ENCODE measurements around the gene HAUS2. TPM values are rescaled to one million over a fixed set of nuclear protein-coding genes. Genes with fewer than 3 reads are reported as not detected.

HAUS2 gene
- total RNA-seq, 3 donors from 2014 or later (not counting 1 experiment from before 2014, with no cell fraction given) = 24.9 to 26.2 (median 26.1) TPM

GRCh38 chr15:42611532-42611931, 62.9 kb downstream of the HAUS2 start:
- no CpG with 5 or more reads among the region's 1 CpG for WGBS (ENCODE audit: insufficient coverage)
- no peak for DNase-seq
- Mint-ChIP-seq H3K4me1 (peaks cover 18 to 19% of the 10 kb centered on the region in 2 donors), H3K9me3 (no peaks in the 10 kb centered on the region), H3K36me3 (no peaks in the 10 kb centered on the region), H3K27me3 (ENCODE audit: low read depth in 2 of 2) (no peaks in the 10 kb centered on the region), H3K4me3 (no peak overlapping the region), H3K27ac (no peak overlapping the region)
- Histone ChIP-seq H3K4me3 (ENCODE audit: low read length) (no peak overlapping the region), H3K4me1 (ENCODE audit: control insufficient read depth, insufficient read depth, low read length) (peaks cover 26% of the 10 kb centered on the region), H3K36me3 (ENCODE audit: control insufficient read depth, insufficient read depth, low read length) (no peaks in the 10 kb centered on the region), H3K9me3 (ENCODE audit: control insufficient read depth, insufficient read depth, low read length) (no peaks in the 10 kb centered on the region), H3K27me3 (ENCODE audit: control insufficient read depth, insufficient read depth, low read length) (no peaks in the 10 kb centered on the region), H3K27ac (ENCODE audit: low read length) (no peak overlapping the region)
- intact Hi-C loops (cut with micrococcal nuclease) = no loop called here
- no peak for TF ChIP-seq CTCF (IDR thresholded peaks at IDR 0.05)
- no peak for ATAC-seq

GRCh38 chr15:42612367-42612912, 63.8 kb downstream of the HAUS2 start:
- peaks cover 18 to 19% of the 10 kb centered on the region in 2 donors for H3K4me1 Mint-ChIP-seq
- intact Hi-C loops (cut with micrococcal nuclease) = no loop called here
- H3K36me3 Mint-ChIP-seq = no peaks in the 10 kb centered on the region
- no peak overlapping the region for H3K27ac Mint-ChIP-seq
- Histone ChIP-seq H3K27ac (ENCODE audit: low read length) (no peak overlapping the region), H3K4me3 (ENCODE audit: low read length) (no peak overlapping the region), H3K27me3 (ENCODE audit: control insufficient read depth, insufficient read depth, low read length) (no peaks in the 10 kb centered on the region), H3K9me3 (ENCODE audit: control insufficient read depth, insufficient read depth, low read length) (no peaks in the 10 kb centered on the region), H3K36me3 (ENCODE audit: control insufficient read depth, insufficient read depth, low read length) (no peaks in the 10 kb centered on the region), H3K4me1 (ENCODE audit: control insufficient read depth, insufficient read depth, low read length) (peaks cover 17% of the 10 kb centered on the region)
- no peak for TF ChIP-seq CTCF (IDR thresholded peaks at IDR 0.05)
- ATAC-seq (no peak), DNase-seq (no peak)
- H3K9me3 Mint-ChIP-seq = no peaks in the 10 kb centered on the region
- H3K4me3 Mint-ChIP-seq = no peak overlapping the region
- no peaks in the 10 kb centered on the region for H3K27me3 Mint-ChIP-seq (ENCODE audit: low read depth in 2 of 2)
- 88% methylated on average over 7 of the region's 8 CpGs for WGBS (ENCODE audit: insufficient coverage)

- Mint-ChIP-seq H3K4me3 (no peak overlapping the region), H3K27me3 (ENCODE audit: low read depth in 2 of 2) (no peaks in the 10 kb centered on the region), H3K9me3 (no peaks in the 10 kb centered on the region), H3K27ac (no peak overlapping the region), H3K4me1 (peaks cover 6% of the 10 kb centered on the region in 2 donors), H3K36me3 (no peaks in the 10 kb centered on the region)
- Histone ChIP-seq H3K4me1 (ENCODE audit: control insufficient read depth, insufficient read depth, low read length) (peaks cover 9% of the 10 kb centered on the region), H3K27me3 (ENCODE audit: control insufficient read depth, insufficient read depth, low read length) (no peaks in the 10 kb centered on the region), H3K27ac (ENCODE audit: low read length) (no peak overlapping the region), H3K9me3 (ENCODE audit: control insufficient read depth, insufficient read depth, low read length) (no peaks in the 10 kb centered on the region), H3K4me3 (ENCODE audit: low read length) (no peak overlapping the region), H3K36me3 (ENCODE audit: control insufficient read depth, insufficient read depth, low read length) (no peaks in the 10 kb centered on the region)
- DNase-seq = no peak
- intact Hi-C loops (cut with micrococcal nuclease) = no loop called here
- ATAC-seq = no peak
- WGBS (ENCODE audit: insufficient coverage) = 57% methylated on average over 2 of the region's 2 CpGs
- no peak for TF ChIP-seq CTCF (IDR thresholded peaks at IDR 0.05)
Measured at GRCh38 chr15:42616107-42616506, 67.5 kb downstream of the HAUS2 start.

Other genes with a start within 250 kb of the HAUS2 start
- gene CAPN3, start 189.3 kb upstream of the HAUS2 start, total RNA-seq = 10 to 100 TPM in 1 of 3 donors, 1 to 10 TPM in 2; 5.5 to 10.8 (median 6.8) TPM
- gene ZNF106, start 57.7 kb upstream of the HAUS2 start, total RNA-seq = 10 to 100 TPM; 39.6 to 53.1 (median 52.2) TPM
- gene SNAP23, start 53.2 kb upstream of the HAUS2 start, total RNA-seq = 10 to 100 TPM; 72.7 to 85.2 (median 82.7) TPM
- gene LRRC57, start within 50 bp of the HAUS2 start, total RNA-seq = 10 to 100 TPM; 29.4 to 43.9 (median 29.4) TPM
- gene STARD9, start 26.8 kb downstream of the HAUS2 start, total RNA-seq = 10 to 100 TPM; 20.0 to 22.5 (median 20.1) TPM
- 10 to 100 TPM; 18.1 to 36.9 (median 34.9) TPM for gene CDAN1, start 188.3 kb downstream of the HAUS2 start, total RNA-seq